ENCODE data around the gene SIRT3. TPM values are rescaled to one million over a fixed set of nuclear protein-coding genes. Genes with fewer than 3 reads are reported as not detected.
"Not testable (repeated sequence)": the region's sequence is repeated elsewhere in the genome, so short reads cannot be mapped to it uniquely, and the experiment has no call there.

Gene SIRT3
- total RNA-seq, 1 donor from 2014 or later: 17.0 TPM

- Mint-ChIP-seq H3K36me3 (ENCODE audit: low read depth) (peaks cover 24% of the 10 kb centered on the region), H3K27me3 (ENCODE audit: low read depth) (peaks cover 55% of the 10 kb centered on the region), H3K27ac (no peak overlapping the region), H3K4me3 (ENCODE audit: low read depth) (peak overlapping the region; percentile 79), H3K4me1 (ENCODE audit: low read depth) (peaks cover 37% of the 10 kb centered on the region), H3K9me3 (peaks cover 11% of the 10 kb centered on the region)
- intact Hi-C loops (cut with micrococcal nuclease): no loop called here
- no peak for DNase-seq (ENCODE audit: low spot score)
These were observed 43.2 kb upstream of the SIRT3 start for GRCh38 chr11:279040-279965.

GRCh38 chr11:278001-278951 lies 42.1 kb upstream of the SIRT3 start, which contains the start of gene NLRP6:
Gene NLRP6, plus strand, starts transcription at chr11:278407. Its CDS starts 163 bp downstream, at chr11:278570.
- H3K27ac Mint-ChIP-seq: peak within 1 kb of the TSS; percentile 10
- peaks cover 53% of the 10 kb centered on the region for H3K27me3 Mint-ChIP-seq (ENCODE audit: low read depth)
- peaks cover 32% of the 10 kb centered on the region for H3K4me1 Mint-ChIP-seq (ENCODE audit: low read depth)
- peak within 1 kb of the TSS; percentile 79 for H3K4me3 Mint-ChIP-seq (ENCODE audit: low read depth)
- intact Hi-C loops (cut with micrococcal nuclease): no loop called here
- H3K9me3 Mint-ChIP-seq: peaks cover 11% of the 10 kb centered on the region
- DNase-seq (ENCODE audit: low spot score): no peak
- peaks cover 24% of the 10 kb centered on the region for H3K36me3 Mint-ChIP-seq (ENCODE audit: low read depth)

GRCh38 chr11:276219-276618 lies 40.1 kb upstream of the SIRT3 start:
- no peak overlapping the region for H3K27ac Mint-ChIP-seq
- intact Hi-C loops (cut with micrococcal nuclease): no loop called here
- H3K4me1 Mint-ChIP-seq (ENCODE audit: low read depth): peaks cover 22% of the 10 kb centered on the region
- H3K4me3 Mint-ChIP-seq (ENCODE audit: low read depth): no peak overlapping the region
- no peak for DNase-seq (ENCODE audit: low spot score)
- peaks cover 39% of the 10 kb centered on the region for H3K27me3 Mint-ChIP-seq (ENCODE audit: low read depth)
- H3K36me3 Mint-ChIP-seq (ENCODE audit: low read depth): peaks cover 16% of the 10 kb centered on the region
- H3K9me3 Mint-ChIP-seq: peaks cover 11% of the 10 kb centered on the region

GRCh38 chr11:272931-273198 lies 36.7 kb upstream of the SIRT3 start:
- intact Hi-C loops (cut with micrococcal nuclease): no loop called here
- no peak for DNase-seq (ENCODE audit: low spot score)
- peaks cover 11% of the 10 kb centered on the region for H3K9me3 Mint-ChIP-seq
- H3K4me3 Mint-ChIP-seq (ENCODE audit: low read depth): no peak overlapping the region
- no peak overlapping the region for H3K27ac Mint-ChIP-seq
- H3K36me3 Mint-ChIP-seq (ENCODE audit: low read depth): peaks cover 16% of the 10 kb centered on the region
- H3K4me1 Mint-ChIP-seq (ENCODE audit: low read depth): peaks cover 35% of the 10 kb centered on the region
- H3K27me3 Mint-ChIP-seq (ENCODE audit: low read depth): peaks cover 28% of the 10 kb centered on the region

- Mint-ChIP-seq H3K36me3 (ENCODE audit: low read depth) (peaks cover 11% of the 10 kb centered on the region), H3K4me1 (ENCODE audit: low read depth) (peaks cover 33% of the 10 kb centered on the region), H3K27ac (no peak overlapping the region), H3K4me3 (ENCODE audit: low read depth) (no peak overlapping the region), H3K27me3 (ENCODE audit: low read depth) (peaks cover 25% of the 10 kb centered on the region), H3K9me3 (peaks cover 11% of the 10 kb centered on the region)
- intact Hi-C loops (cut with micrococcal nuclease): no loop called here
- DNase-seq (ENCODE audit: low spot score): no peak
These were observed 36.2 kb upstream of the SIRT3 start for GRCh38 chr11:272195-272930.

- Mint-ChIP-seq H3K27me3 (ENCODE audit: low read depth) (peaks cover 18% of the 10 kb centered on the region), H3K27ac (no peak overlapping the region), H3K4me1 (ENCODE audit: low read depth) (peaks cover 34% of the 10 kb centered on the region), H3K9me3 (peaks cover 5% of the 10 kb centered on the region), H3K4me3 (ENCODE audit: low read depth) (no peak overlapping the region), H3K36me3 (ENCODE audit: low read depth) (peaks cover 5% of the 10 kb centered on the region)
- no peak for DNase-seq (ENCODE audit: low spot score)
- intact Hi-C loops (cut with micrococcal nuclease): no loop called here
These were observed 35.2 kb upstream of the SIRT3 start for GRCh38 chr11:271319-271715.

- no peaks in the 10 kb centered on the region for H3K36me3 Mint-ChIP-seq (ENCODE audit: low read depth)
- peaks cover 34% of the 10 kb centered on the region for H3K4me1 Mint-ChIP-seq (ENCODE audit: low read depth)
- intact Hi-C loops (cut with micrococcal nuclease): no loop called here
- no peak overlapping the region for H3K4me3 Mint-ChIP-seq (ENCODE audit: low read depth)
- H3K9me3 Mint-ChIP-seq: no peaks in the 10 kb centered on the region
- H3K27ac Mint-ChIP-seq: no peak overlapping the region
- DNase-seq (ENCODE audit: low spot score): no peak
- peaks cover 12% of the 10 kb centered on the region for H3K27me3 Mint-ChIP-seq (ENCODE audit: low read depth)
These were observed 34.5 kb upstream of the SIRT3 start for GRCh38 chr11:270451-271318.

GRCh38 chr11:269146-269890 lies 33.2 kb upstream of the SIRT3 start:
- H3K4me1 Mint-ChIP-seq (ENCODE audit: low read depth): peaks cover 34% of the 10 kb centered on the region
- H3K36me3 Mint-ChIP-seq (ENCODE audit: low read depth): no peaks in the 10 kb centered on the region
- H3K27ac Mint-ChIP-seq: peak overlapping the region; percentile 97
- peaks cover 8% of the 10 kb centered on the region for H3K27me3 Mint-ChIP-seq (ENCODE audit: low read depth)
- H3K4me3 Mint-ChIP-seq (ENCODE audit: low read depth): peak overlapping the region; percentile 89
- DNase-seq (ENCODE audit: low spot score): peak; percentile 55
- H3K9me3 Mint-ChIP-seq: no peaks in the 10 kb centered on the region
- intact Hi-C loops (cut with micrococcal nuclease): loop anchor here (1.0 to 5.0 kb wide), 4 partner anchors 33 to 88 kb away; partner anchors contain the start of genes PSMD13 and SIRT3

- Mint-ChIP-seq H3K27ac (peak overlapping the region; percentile 97), H3K4me1 (ENCODE audit: low read depth) (peaks cover 34% of the 10 kb centered on the region), H3K4me3 (ENCODE audit: low read depth) (peak overlapping the region; percentile 89)
- H3K36me3 Mint-ChIP-seq (ENCODE audit: low read depth); H3K27me3 Mint-ChIP-seq (ENCODE audit: low read depth); H3K9me3 Mint-ChIP-seq: not testable (repeated sequence)
- DNase-seq (ENCODE audit: low spot score): peak; percentile 63
- intact Hi-C loops (cut with micrococcal nuclease): loop anchor here (1.0 to 5.0 kb wide), 4 partner anchors 32 to 89 kb away; partner anchors contain the start of genes PSMD13 and SIRT3
These were observed 32.6 kb upstream of the SIRT3 start for GRCh38 chr11:268716-269145.

GRCh38 chr11:267491-267994 lies 31.4 kb upstream of the SIRT3 start:
- intact Hi-C loops (cut with micrococcal nuclease): loop anchor here (5.0 kb wide), 1 partner anchor 90 kb away; no protein-coding TSS in a partner anchor
- H3K4me3 Mint-ChIP-seq (ENCODE audit: low read depth): peak overlapping the region; percentile 89
- H3K9me3 Mint-ChIP-seq: no peaks in the 10 kb centered on the region
- peaks cover 34% of the 10 kb centered on the region for H3K4me1 Mint-ChIP-seq (ENCODE audit: low read depth)
- peak overlapping the region; percentile 97 for H3K27ac Mint-ChIP-seq
- no peaks in the 10 kb centered on the region for H3K36me3 Mint-ChIP-seq (ENCODE audit: low read depth)
- peak; percentile 48 for DNase-seq (ENCODE audit: low spot score)
- H3K27me3 Mint-ChIP-seq (ENCODE audit: low read depth): peaks cover under 1% of the 10 kb centered on the region
